NCI-H1105 (cell line): ENCODE measurements around the gene ZFP57.

Experiments used
- DNase-seq: peaks from one replicate; lab custom pipeline; 2025; lab: John Stamatoyannopoulos, UW

ZFP57 gene

GRCh38 chr6:29626948-29627754, 53.8 kb downstream of the ZFP57 start:
- DNase-seq: no peak

GRCh38 chr6:29625337-29625930, 55.5 kb downstream of the ZFP57 start:
- no peak for DNase-seq

GRCh38 chr6:29624520-29624961, 56.4 kb downstream of the ZFP57 start:
- DNase-seq: no peak
